Neutrophil (primary cell): Measurements from ENCODE around the gene MTREX.

Source experiments
- H3K27ac ChIP-seq: fragments of 200-600 bp; sonication (generic); 2 replicates; pipeline ENCODE4 v1.5.1; 2016; ENCODE audit warnings: mild to moderate bottlenecking, moderate library complexity
- H3K27me3 ChIP-seq: fragments of 200-600 bp; sonication (generic); 2 replicates; pipeline ENCODE4 v1.6.0; 2016; ENCODE audit warnings: mild to moderate bottlenecking
- H3K36me3 ChIP-seq: fragments of 200-600 bp; sonication (generic); 2 replicates; pipeline ENCODE4 v1.5.1; 2017
- H3K4me1 ChIP-seq, 2 experiments: fragments of 200-600 bp in 1 of 2; sonication (generic) in 1 of 2; 1 replicate in 1 of 2; 2 replicates in 1 of 2; pipeline versions ENCODE4 v1.5.1 to v1.6.1; 2013 to 2016; ENCODE audit warnings: low read depth in 1 of 2, low read length in 1 of 2, mild to moderate bottlenecking in 1 of 2, moderate library complexity in 1 of 2; ENCODE audit not compliant: control insufficient read depth in 1 of 2, insufficient read depth in 1 of 2
- H3K4me3 ChIP-seq, 2 experiments: fragments of 200-600 bp in 1 of 2; sonication (generic) in 1 of 2; 1 replicate in 1 of 2; 2 replicates in 1 of 2; pipeline ENCODE4 v1.5.1; 2013 to 2016; ENCODE audit warnings: low read depth in 1 of 2, low read length in 1 of 2, mild to moderate bottlenecking in 1 of 2, moderate library complexity in 1 of 2
- H3K9me3 ChIP-seq: fragments of 200-600 bp; sonication (generic); 2 replicates; pipeline ENCODE4 v1.5.1; 2016
- TF ChIP-seq, protein P1 (sequence below): fragments of 200-600 bp; sonication (generic); IDR thresholded peaks from 2 replicates; pipeline ENCODE4 v1.5.1; 2016; ENCODE audit warnings: antibody characterized with exemption

MTREX gene

DNA sequence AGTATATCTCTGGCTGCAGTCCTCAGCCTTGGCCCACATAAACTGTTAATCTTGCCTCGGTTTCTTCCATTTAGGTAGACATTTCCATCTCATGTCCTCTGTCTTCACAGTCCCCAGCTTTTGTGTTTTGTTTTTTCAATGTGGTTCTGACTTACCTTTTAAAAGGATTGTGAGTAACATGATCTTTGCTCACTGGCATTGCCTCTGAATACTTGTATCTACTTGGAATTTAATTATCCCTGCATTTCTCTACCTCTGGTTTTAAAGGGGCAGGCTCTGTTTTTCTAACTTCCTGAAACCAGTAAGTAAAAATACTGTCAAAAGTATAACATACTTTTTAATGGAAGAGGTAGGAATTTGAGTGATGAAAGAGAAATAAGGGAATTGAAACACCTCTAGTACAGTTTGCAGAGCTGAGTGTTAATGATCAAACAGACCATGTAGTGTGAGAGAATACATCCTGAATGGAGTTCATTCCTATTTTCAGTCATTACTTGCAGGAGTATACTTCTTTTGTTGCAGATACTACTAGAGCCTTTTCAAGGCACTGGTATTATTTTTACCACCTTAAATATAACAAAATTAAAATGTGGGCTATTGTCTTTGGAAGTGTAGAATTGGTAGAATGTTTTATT is 62.6 kb downstream of the MTREX start:
- Histone ChIP-seq H3K9me3 (no peaks in the 10 kb centered on the region), H3K4me3 (no peak overlapping the region), H3K27me3 (no peaks in the 10 kb centered on the region), H3K36me3 (peaks cover 28% of the 10 kb centered on the region), H3K4me1 (no peaks in the 10 kb centered on the region), H3K27ac (no peak overlapping the region)
- TF ChIP-seq, protein P1, sequence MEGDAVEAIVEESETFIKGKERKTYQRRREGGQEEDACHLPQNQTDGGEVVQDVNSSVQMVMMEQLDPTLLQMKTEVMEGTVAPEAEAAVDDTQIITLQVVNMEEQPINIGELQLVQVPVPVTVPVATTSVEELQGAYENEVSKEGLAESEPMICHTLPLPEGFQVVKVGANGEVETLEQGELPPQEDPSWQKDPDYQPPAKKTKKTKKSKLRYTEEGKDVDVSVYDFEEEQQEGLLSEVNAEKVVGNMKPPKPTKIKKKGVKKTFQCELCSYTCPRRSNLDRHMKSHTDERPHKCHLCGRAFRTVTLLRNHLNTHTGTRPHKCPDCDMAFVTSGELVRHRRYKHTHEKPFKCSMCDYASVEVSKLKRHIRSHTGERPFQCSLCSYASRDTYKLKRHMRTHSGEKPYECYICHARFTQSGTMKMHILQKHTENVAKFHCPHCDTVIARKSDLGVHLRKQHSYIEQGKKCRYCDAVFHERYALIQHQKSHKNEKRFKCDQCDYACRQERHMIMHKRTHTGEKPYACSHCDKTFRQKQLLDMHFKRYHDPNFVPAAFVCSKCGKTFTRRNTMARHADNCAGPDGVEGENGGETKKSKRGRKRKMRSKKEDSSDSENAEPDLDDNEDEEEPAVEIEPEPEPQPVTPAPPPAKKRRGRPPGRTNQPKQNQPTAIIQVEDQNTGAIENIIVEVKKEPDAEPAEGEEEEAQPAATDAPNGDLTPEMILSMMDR: no peak

DNA sequence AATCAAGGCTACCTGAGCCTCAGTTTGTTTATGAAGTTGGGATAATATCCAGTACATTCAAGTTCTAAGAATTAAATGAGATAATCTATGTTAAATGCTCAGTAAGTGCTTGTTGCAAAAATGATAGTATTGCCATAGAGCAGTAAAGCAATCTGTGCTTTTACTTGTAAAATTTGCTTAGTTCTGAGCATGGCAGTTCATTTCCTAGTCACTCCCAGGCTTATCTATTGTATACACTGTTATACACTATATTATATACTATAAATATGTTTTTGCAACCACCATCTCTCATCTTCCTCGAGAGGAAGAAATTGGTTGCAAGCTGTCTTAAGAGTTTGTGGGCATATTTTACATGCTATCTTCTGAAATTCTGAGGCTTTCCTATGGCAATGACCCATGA is 63.4 kb downstream of the MTREX start:
- Histone ChIP-seq H3K36me3 (peaks cover 28% of the 10 kb centered on the region), H3K9me3 (no peaks in the 10 kb centered on the region), H3K27ac (no peak overlapping the region), H3K4me3 (no peak overlapping the region), H3K4me1 (no peaks in the 10 kb centered on the region), H3K27me3 (no peaks in the 10 kb centered on the region)
- TF ChIP-seq, protein P1: no peak

DNA sequence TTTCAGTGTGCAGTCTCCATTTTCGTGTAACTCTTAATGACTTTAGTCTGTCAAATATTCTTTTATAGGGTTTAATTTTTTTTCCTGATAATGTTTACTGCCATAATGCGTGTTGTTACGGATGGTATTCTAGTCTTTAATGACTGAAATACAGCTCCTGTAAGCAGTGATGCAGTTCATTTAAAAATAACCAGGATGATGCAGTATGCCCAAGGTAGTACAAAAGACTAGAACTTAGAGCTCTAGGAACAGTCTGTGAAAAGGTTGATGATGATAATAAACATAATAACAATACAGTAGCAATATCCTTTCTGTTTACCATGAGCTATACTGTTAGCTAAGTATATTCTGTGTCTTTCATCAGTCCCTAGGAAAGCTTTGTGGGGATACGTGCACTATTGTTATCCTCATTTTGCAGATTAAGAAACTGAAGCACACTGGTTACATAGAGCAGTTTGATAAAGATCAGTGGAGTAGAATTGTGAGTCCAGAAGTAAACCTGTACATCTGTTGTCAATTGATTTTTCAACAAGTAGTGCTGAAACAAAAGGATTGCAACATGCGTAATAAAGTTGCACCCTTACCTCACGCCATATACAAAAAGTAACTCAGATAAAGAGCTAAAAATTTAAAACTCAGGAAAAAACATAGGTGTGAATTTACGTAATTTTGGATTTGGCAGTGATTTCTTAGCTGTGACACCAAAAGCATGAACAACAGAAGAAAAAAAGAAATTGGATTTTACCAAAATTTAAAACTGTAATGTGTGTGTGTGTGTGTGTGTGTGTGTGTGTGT is 64.5 kb downstream of the MTREX start:
- H3K9me3 ChIP-seq: no peaks in the 10 kb centered on the region
- H3K4me3 ChIP-seq: no peak overlapping the region
- no peaks in the 10 kb centered on the region for H3K4me1 ChIP-seq
- H3K36me3 ChIP-seq: peaks cover 16% of the 10 kb centered on the region
- TF ChIP-seq, protein P1: no peak
- H3K27ac ChIP-seq: no peak overlapping the region
- no peaks in the 10 kb centered on the region for H3K27me3 ChIP-seq

DNA sequence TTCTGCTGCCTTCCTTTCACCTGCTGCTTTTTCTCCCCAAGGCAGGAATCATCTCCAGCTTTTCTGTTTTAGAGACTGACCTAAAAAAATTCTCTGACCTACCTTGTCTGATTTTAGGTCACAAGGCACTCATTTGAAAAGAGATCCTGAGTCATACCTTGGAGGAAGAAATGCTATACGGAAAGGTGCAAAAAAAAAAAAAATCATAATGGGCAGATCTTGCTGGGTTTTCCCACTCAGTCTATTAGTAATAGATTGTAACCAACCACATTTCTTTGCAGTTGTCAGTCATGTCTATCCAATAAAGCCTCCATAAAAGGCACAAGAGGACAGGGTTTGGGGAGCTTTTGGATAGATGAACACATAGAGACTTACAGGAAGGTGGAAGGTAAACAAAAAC is 70.0 kb downstream of the MTREX start:
- no peak overlapping the region for H3K4me3 ChIP-seq
- no peaks in the 10 kb centered on the region for H3K9me3 ChIP-seq
- H3K27me3 ChIP-seq: no peaks in the 10 kb centered on the region
- TF ChIP-seq, protein P1: no peak
- H3K27ac ChIP-seq: no peak overlapping the region
- peaks cover 22% of the 10 kb centered on the region for H3K36me3 ChIP-seq
- no peaks in the 10 kb centered on the region for H3K4me1 ChIP-seq

DNA sequence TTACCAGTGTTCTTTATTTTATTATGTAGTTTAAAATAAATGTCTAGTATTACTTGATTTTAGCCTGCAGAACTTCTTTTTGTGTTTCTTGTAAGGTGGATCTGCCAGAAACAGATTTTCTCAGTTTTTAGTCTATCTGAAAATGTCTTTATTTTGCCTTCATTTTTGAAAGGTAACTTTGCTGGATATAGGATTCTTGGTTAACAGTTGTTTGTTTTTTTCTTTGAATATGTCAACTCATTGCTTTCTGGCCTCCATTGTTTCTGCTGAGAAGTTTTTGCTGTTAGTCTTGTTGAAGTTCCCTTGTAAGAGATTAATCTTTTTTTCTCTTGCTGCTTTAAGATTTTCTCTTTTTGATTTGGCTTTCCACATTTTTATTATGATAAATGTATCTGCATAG is 75.5 kb downstream of the MTREX start:
- H3K36me3 ChIP-seq: peaks cover 37% of the 10 kb centered on the region
- H3K9me3 ChIP-seq: peaks cover 6% of the 10 kb centered on the region
- TF ChIP-seq, protein P1: no peak
- no peak overlapping the region for H3K27ac ChIP-seq
- no peaks in the 10 kb centered on the region for H3K4me1 ChIP-seq
- H3K4me3 ChIP-seq: no peak overlapping the region
- H3K27me3 ChIP-seq: no peaks in the 10 kb centered on the region
